GM13977 (cell line): Measurements from ENCODE around the gene STRA8.
A peak's percentile ranks its signal among the peaks of the same experiment; 100 is the strongest.

Source experiments
- DNase-seq: peaks from one replicate; pipeline ENCODE4 v3.0.0; 2012; ENCODE audit warnings: low spot score
- CTCF ChIP-seq: IDR thresholded peaks from 2 replicates; pipeline ENCODE4 v1.5.1; 2012; ENCODE audit warnings: mild to moderate bottlenecking, control low read depth; ENCODE audit not compliant: insufficient read depth; ENCODE audit errors: extremely low read depth, missing control alignments
- in situ Hi-C: fragments of 300-500 bp; cut with MboI; formaldehyde crosslinking; loops from one replicate; pipeline ENCODE4 v1.12.0; 2022; ENCODE audit warnings: low sequenced_read_pairs, low pct_unique_long_range_greater_than_20kb, mixed read lengths, inconsistent platforms; ENCODE audit not compliant: unreplicated experiment

STRA8 gene

GRCh38 chr7:135281363-135281949, 47.8 kb downstream of the STRA8 start:
- TF ChIP-seq CTCF, result peak; percentile 98

GRCh38 chr7:135282561-135283254, 49.1 kb downstream of the STRA8 start:
- DNase-seq, result no peak
- TF ChIP-seq CTCF, result no peak
- in situ Hi-C loops, result loop anchor here (25.0 kb wide), 2 partner anchors 230 to 330 kb away; partner anchors contain the start of gene CNOT4

More at GRCh38 chr7:135281363-135281949, 47.8 kb downstream of the STRA8 start:
- in situ Hi-C loops, result loop anchor here (25.0 kb wide), 2 partner anchors 231 to 331 kb away; partner anchors contain the start of gene CNOT4
- peak; percentile 87 for DNase-seq

GRCh38 chr7:135283959-135284638, 50.5 kb downstream of the STRA8 start:
- TF ChIP-seq CTCF, result no peak
- in situ Hi-C loops, result loop anchor here (25.0 kb wide), 2 partner anchors 228 to 328 kb away; partner anchors contain the start of gene CNOT4
- DNase-seq, result no peak

- in situ Hi-C loops, result loop anchor here (25.0 kb wide), 2 partner anchors 227 to 327 kb away; partner anchors contain the start of gene CNOT4
- DNase-seq, result no peak
- no peak for TF ChIP-seq CTCF
Measured at GRCh38 chr7:135285547-135286233, 52.1 kb downstream of the STRA8 start.

- TF ChIP-seq CTCF, result no peak
- in situ Hi-C loops, result loop anchor here (25.0 kb wide), 2 partner anchors 225 to 325 kb away; partner anchors contain the start of gene CNOT4
- no peak for DNase-seq
Measured at GRCh38 chr7:135286876-135287275, 53.2 kb downstream of the STRA8 start.

- no peak for TF ChIP-seq CTCF
- no peak for DNase-seq
- in situ Hi-C loops, result loop anchor here (25.0 kb wide), 2 partner anchors 222 to 322 kb away; partner anchors contain the start of gene CNOT4
Measured at GRCh38 chr7:135290594-135290993, 57.0 kb downstream of the STRA8 start.
